Stimulated activated CD8-positive, alpha-beta memory T cell treated with anti-CD3 and anti-CD28 coated beads, Interleukin-4, amount 100 ng/mL, for 1 hour (primary cell): ENCODE results near the gene LCE1B.

Source experiments
- DNase-seq, 2 donors: peaks; one replicate each; pipeline ENCODE4 v3.0.0-alpha.2; 2020; ENCODE audit warnings: low read depth in 2 of 2, low spot score in 1 of 2

Gene LCE1B

GRCh38 chr1:152860129-152860528, 48.4 kb downstream of the LCE1B start:
- no peak for DNase-seq

- DNase-seq: no peak
Observed at GRCh38 chr1:152861374-152861773, 49.6 kb downstream of the LCE1B start.
